Neural cell (in vitro differentiated cells): ENCODE results near the gene IGSF21.

Experiments used
- EP300 ChIP-seq: fragments of 450-650 bp; conservative IDR thresholded peaks from 2 replicates; pipeline ENCODE4 v1.6.1; 2014; ENCODE audit warnings: antibody characterized with exemption, mild to moderate bottlenecking, moderate library complexity; ENCODE audit not compliant: poor library complexity, severe bottlenecking
- EZH2 ChIP-seq: fragments of 200-600, 300-800 bp; shearing (Covaris generic), sonication (generic); IDR thresholded peaks from 2 replicates; pipeline ENCODE4 v1.6.1; 2014; ENCODE audit warnings: antibody characterized with exemption, low read length, borderline replicate concordance, mild to moderate bottlenecking; ENCODE audit not compliant: insufficient read depth, poor library complexity, severe bottlenecking
- MXI1 ChIP-seq: fragments of 450-650 bp; conservative IDR thresholded peaks from 2 replicates; pipeline ENCODE4 v1.6.1; 2014; ENCODE audit warnings: antibody characterized with exemption, mild to moderate bottlenecking; ENCODE audit not compliant: poor library complexity, severe bottlenecking
- POLR2AphosphoS5 ChIP-seq: IDR thresholded peaks from 2 replicates; pipeline ENCODE4 v1.6.1; 2012
- SMC3 ChIP-seq: fragments of 450-650 bp; conservative IDR thresholded peaks from 2 replicates; pipeline ENCODE4 v1.6.1; 2014; ENCODE audit warnings: antibody characterized with exemption, mild to moderate bottlenecking, moderate library complexity; ENCODE audit not compliant: poor library complexity
- TAF1 ChIP-seq: IDR thresholded peaks from 2 replicates; pipeline ENCODE4 v1.6.1; 2012; ENCODE audit warnings: low read depth
- TF ChIP-seq, protein P1 (sequence below): fragments of 450-650 bp; IDR thresholded peaks from 2 replicates; pipeline ENCODE4 v1.5.1; 2014; ENCODE audit warnings: antibody characterized with exemption, mild to moderate bottlenecking, moderate library complexity; ENCODE audit not compliant: poor library complexity, severe bottlenecking
- TF ChIP-seq, protein P2 (sequence below): IDR thresholded peaks from 2 replicates; pipeline ENCODE4 v1.6.1; 2012; ENCODE audit warnings: borderline replicate concordance

DNA sequence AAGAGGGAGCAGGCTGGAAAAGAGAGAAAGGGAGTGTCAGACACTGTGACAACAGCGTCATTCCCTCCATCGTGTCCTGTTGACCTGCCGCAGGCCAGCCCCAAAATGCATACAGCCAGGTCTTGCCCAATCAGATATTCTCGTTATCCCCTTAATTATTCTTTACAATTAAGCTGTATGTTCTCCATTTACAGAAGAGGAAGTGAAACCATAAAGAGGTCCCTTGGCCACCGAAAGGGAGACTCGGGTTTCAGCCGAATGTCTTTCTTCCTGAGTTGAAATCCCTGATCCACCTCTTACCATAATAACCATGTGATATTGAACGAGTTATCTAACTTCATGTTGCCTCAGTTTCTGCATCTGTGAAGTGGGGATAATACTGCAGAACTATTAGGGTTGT, 70.5 kb downstream of the IGSF21 start:
- TF ChIP-seq, protein P1, sequence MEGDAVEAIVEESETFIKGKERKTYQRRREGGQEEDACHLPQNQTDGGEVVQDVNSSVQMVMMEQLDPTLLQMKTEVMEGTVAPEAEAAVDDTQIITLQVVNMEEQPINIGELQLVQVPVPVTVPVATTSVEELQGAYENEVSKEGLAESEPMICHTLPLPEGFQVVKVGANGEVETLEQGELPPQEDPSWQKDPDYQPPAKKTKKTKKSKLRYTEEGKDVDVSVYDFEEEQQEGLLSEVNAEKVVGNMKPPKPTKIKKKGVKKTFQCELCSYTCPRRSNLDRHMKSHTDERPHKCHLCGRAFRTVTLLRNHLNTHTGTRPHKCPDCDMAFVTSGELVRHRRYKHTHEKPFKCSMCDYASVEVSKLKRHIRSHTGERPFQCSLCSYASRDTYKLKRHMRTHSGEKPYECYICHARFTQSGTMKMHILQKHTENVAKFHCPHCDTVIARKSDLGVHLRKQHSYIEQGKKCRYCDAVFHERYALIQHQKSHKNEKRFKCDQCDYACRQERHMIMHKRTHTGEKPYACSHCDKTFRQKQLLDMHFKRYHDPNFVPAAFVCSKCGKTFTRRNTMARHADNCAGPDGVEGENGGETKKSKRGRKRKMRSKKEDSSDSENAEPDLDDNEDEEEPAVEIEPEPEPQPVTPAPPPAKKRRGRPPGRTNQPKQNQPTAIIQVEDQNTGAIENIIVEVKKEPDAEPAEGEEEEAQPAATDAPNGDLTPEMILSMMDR, result no peak
- TF ChIP-seq EZH2 (no peak), POLR2AphosphoS5 (no peak), MXI1 (no peak), EP300 (no peak), TAF1 (no peak), SMC3 (no peak)
- TF ChIP-seq, protein P2, sequence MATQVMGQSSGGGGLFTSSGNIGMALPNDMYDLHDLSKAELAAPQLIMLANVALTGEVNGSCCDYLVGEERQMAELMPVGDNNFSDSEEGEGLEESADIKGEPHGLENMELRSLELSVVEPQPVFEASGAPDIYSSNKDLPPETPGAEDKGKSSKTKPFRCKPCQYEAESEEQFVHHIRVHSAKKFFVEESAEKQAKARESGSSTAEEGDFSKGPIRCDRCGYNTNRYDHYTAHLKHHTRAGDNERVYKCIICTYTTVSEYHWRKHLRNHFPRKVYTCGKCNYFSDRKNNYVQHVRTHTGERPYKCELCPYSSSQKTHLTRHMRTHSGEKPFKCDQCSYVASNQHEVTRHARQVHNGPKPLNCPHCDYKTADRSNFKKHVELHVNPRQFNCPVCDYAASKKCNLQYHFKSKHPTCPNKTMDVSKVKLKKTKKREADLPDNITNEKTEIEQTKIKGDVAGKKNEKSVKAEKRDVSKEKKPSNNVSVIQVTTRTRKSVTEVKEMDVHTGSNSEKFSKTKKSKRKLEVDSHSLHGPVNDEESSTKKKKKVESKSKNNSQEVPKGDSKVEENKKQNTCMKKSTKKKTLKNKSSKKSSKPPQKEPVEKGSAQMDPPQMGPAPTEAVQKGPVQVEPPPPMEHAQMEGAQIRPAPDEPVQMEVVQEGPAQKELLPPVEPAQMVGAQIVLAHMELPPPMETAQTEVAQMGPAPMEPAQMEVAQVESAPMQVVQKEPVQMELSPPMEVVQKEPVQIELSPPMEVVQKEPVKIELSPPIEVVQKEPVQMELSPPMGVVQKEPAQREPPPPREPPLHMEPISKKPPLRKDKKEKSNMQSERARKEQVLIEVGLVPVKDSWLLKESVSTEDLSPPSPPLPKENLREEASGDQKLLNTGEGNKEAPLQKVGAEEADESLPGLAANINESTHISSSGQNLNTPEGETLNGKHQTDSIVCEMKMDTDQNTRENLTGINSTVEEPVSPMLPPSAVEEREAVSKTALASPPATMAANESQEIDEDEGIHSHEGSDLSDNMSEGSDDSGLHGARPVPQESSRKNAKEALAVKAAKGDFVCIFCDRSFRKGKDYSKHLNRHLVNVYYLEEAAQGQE, result no peak
